HG03571 (cell line): ENCODE results near the gene ZCCHC7.

Source experiments
- ATAC-seq: cut with Tn5 transposase; IDR thresholded peaks from one replicate; pipeline ENCODE4 v1.9.1; 2021; ENCODE audit not compliant: unreplicated experiment

The ZCCHC7 gene

DNA sequence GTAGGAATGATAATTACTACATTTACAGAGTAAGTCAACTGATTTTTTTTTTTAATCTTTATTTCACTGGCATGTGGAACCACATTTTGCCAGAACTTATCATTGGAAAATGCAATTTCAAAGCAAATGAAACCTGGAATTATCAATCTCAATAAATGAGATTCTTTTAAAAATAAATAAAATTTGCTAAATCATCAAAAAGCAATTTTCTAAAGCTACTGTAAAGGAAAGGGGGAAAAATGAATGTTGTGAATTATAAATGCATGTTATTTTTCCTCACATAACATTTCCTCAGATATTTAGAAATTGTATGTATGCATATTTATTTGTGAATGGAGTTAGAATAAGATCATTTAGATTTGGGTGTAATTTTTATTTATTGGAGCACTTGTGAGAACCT, 212.2 kb downstream of the ZCCHC7 start:
- ATAC-seq: no peak

DNA sequence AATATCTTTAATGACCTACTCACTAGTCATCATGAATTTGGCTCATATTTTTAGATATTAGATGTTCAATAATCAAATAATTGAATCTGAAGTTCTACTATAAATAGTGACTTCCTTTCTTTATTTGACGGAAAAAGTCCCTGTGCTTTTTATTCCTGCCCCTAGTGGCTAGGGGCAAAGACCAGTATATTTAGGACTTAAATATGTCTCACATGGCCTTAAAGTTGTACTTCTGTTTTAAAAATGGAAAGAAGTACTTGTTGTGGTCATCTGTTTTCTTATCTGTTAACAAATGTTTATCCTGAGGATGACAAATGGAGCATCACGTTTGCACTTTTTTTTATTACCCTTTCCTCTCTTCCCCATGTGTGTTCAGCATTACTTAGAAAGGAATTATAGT, 212.9 kb downstream of the ZCCHC7 start:
- ATAC-seq: no peak

DNA sequence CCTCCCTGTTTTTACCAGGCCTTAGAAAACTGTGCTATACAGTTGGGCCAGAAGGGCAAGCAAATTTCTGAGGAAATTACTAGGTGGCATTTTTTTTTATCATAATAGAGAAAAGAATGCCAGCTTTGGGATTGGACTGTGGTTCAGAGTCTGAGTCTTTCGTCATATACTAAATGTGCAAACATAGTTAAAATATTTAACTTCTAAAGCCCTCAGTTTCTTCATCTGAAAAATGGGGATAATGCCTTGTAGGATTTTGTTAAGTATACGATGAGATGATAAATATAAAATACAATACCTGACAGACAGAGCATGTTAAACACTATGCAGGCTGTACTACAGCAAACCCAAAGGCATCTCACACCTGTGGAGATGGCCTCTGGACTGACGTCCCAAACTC, 214.9 kb downstream of the ZCCHC7 start:
- ATAC-seq: no peak

DNA sequence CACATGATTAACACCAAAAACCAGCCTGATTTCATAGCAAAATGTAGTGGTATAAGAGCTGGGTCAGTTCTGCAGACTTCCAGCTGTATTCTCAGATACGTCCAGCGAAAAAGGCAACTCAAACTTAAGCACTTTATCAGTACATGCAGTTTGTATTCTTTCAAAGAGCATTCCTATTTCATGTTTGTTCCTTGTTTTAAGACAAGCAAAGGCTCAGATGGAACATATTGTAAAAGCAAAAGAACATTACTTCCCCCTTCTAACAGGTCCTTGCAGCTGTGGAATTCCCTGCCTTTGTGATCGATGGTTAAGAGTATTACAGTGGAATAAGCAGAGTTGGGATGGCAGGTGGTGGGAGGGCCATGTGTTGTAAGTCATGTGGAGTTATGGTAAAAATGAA, 215.8 kb downstream of the ZCCHC7 start:
- no peak for ATAC-seq

DNA sequence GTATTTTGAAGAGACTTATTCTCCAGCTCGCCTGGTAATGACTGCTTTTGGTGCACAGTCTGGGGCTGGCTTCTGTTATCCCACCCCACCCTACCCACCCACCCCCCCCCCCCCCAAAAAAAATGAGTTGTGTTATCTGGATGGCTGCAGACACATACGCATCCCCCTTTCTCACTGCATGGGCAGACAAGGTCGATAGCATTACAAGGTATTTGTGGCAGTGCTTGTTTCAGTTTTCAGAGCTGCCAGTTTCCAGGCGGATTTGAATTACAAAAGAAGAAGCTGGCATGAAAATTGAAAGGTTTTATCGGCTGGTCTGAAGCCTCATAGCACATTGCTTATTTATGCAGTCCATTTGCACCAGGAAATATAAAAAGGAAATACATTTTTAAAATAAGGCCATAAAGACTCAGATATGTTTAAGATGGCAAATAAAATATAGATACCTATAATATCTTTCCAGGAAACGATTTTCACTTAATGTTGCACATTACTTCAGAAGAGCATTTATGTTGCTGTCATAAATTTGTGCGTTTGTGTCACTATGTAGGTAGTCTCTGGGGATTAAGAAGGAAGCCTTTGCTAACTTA, 217.0 kb downstream of the ZCCHC7 start:
- no peak for ATAC-seq

DNA sequence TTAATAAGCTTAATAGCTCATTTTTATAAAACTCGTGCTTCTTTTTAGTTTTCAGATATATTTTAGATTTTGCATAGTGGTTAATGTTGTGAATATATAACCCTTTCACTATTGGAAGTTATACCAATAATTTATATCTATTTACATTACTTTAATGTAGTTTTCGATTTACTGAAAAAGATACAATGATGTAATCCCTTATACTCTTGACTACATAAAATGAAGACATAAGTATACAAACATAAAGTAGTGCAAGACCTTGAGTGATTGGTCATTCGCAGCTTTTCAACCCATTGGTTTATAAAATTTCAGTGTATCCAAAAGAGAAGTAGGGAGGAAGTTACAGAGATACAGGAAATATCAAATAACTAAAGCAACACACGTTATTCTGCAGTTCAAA, 217.8 kb downstream of the ZCCHC7 start:
- ATAC-seq: no peak

DNA sequence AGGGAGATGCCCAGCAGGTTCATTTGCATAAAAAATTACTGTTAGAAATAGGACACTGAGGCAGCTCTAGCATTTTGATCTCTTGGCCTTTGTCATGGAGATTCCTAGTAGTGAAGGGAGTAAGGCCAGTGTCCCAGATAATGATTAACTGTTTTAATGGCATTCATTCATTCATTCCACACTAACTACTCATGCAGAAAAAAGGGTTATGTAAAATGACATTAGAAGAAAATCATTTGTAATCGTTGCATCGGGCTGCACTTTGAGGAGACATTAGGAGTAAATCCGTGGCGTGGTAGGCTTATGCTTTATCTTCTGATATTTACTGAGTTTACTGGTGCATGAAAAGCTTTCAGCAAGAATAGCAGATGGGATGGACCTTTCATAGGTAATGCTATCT, 219.5 kb downstream of the ZCCHC7 start:
- no peak for ATAC-seq

DNA sequence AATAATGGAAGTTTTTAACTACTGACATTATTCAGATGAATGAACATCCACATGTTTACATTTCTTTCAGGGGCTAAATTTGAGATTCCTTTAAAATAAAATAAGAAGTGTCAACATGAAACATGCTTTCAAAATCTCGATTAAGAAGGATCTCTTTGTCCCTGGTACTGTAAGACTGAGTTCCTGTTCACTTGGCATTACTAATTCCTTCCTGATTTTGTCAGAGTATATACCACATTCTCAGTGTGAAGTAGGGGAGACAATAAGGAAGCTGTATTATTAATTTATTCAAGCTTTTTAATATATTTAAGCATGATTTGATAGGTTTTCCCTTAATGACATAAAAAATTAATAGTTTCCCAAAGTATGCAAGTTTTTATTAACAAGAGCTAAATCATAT, 220.6 kb downstream of the ZCCHC7 start:
- no peak for ATAC-seq

DNA sequence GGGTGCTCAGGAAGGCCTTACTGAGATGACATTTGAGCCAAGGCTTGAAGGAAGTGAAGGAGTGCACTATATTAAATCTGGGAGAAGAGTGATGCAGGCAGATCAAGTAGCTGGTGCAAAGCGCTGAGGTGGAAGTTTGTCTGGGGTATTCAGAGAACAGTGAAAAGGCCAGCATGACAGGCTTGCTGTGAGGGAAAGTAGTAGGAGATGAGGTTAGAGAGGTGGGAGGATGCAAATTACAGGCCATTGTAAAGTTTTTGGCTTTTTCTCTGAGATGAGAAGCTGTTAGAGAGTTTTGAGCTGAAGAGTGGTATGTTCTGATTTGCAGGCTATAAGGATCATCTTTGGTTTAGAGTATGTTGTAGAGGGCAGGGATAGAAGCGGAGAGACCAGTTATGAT, 221.3 kb downstream of the ZCCHC7 start:
- ATAC-seq: no peak

DNA sequence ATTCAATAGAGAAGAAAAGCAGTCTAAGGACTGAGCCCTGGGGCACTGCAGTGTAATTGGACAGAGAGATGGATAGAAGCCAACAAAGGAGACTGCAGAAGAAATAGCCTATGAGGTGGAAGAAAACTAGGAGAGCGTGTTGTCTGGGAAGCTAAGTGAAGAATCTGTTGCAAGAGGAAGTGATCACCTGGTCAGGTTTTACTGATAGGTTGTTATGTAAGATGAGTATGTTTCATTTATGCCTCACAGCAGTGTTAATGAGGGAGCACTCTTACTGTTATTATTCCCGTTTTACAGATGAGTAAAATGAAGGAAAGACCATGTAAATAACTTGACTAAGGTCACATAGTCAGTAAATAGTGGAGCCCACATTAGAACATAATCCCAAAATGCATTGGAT, 222.1 kb downstream of the ZCCHC7 start:
- no peak for ATAC-seq

DNA sequence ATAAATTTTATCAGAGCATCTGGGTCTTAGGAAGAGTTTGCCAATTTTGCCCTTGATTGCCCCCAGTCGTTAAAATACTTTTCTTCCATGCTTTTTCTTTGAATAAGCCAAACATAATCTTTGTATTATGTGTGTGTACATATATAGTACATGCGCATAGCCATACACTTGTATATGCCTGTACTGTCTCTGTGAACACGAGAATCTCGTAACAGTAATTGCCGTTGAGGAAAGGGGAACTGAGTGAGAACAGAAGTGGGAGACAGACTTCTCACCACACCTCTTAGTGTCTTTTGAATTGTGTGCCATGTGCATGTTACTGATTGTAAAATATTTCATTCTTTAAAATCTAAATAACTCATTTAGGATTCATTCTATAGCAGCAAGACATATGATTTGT, 222.5 kb downstream of the ZCCHC7 start:
- no peak for ATAC-seq

DNA sequence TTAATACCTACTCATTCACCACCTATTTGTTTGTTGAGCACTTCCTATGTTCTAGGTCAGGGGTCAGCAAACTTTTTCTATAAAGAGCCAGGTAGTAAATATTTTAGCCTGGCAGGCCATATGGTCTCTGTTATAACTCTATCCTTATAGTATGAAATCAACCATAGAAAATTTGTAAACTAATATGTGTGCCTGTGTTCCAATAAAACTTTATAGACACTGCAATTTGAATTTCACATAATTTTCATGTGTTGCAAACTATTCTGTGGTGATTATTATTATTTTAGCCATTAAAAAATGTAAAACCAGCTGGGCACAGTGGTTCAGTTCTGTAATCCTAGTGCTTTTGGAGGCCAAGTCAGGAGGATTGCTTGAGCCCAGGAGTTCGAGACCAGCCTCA, 223.3 kb downstream of the ZCCHC7 start:
- ATAC-seq: no peak

DNA sequence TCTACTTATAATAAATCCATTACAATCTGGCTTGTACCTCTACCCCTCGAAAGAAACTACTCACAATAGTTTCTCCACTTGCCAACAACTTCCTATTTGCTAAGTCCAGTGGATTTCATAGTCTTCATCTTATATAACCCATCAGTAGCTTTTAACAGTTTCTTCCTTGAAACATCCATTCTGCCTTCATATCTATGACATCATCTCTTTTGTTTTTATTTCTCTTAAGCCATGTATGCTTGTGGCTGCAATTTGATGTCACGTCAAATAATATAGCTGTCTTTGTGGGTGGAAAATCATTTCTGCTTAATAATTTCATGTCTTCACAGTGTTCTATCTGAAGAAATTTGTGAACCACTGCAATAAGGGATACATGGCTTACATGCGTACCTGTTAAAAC, 224.7 kb downstream of the ZCCHC7 start:
- no peak for ATAC-seq

DNA sequence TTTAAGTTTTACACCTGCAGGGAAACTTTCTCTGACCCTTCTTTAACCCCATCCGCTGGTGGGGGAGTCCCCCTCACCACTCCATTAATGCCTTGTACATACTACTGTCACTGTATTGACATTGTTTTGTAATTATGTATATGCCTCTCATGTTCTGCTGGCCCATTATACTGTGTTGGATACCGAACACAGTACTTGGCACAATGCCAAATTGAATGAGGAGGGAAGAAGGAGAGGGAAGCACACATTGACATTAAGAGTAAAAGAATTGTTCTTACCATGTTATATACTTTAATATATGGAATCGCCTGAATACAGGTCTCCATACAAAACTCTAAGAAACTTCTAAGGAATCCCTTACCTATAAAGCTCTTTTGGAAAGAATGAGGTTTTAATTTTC, 228.5 kb downstream of the ZCCHC7 start:
- ATAC-seq: no peak

DNA sequence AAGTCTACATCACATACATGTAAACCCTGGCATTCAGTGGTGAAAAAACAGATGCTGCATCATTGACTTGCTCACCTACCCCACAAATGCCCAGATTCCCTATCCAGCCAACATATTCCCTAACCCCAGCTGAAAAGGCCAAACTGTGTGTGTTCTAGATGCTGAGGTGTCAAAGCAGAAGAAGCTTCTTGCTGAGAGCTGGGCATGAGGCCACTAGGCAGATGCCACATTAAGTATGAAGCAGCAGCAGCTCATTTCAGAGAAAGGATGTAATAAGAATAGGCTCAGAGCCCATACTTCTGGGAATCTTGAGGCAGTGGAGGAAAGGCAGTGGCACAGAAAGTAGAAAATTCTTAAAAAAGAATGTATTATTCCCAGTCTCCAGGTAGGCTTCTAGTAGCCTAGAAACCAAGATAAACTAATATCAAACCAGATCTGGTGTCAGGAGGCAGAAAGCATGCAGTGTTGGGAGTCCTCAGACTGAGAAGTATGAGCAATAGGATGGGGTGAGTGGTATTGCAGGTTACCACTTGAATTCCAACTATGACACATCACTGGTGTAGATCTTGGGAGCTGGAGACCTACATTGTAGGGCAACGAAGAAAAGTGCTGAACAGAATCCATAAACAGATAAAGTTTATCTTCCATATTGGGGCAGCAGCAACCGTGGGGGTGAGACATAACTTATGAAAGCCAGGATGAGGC, 230.3 kb downstream of the ZCCHC7 start:
- ATAC-seq: no peak

DNA sequence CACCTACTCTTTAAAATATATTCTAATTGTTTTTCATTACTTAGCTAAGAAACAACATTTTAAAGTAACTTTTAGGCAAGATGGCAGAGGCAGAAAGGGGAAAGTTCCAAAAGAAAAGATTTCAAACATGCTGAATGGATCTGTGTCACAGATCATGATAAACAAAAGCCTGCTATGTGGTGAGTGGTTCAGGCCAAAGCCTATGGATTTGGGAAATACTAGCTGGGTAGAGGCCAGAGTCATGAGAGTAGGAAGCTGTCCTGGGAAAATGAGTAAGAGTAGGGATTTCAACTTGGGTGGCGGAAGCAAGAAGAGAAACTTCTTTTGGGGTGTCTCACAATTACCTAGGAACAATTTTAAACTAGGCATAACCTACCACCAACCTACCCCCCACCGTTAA, 233.4 kb downstream of the ZCCHC7 start:
- ATAC-seq: no peak

DNA sequence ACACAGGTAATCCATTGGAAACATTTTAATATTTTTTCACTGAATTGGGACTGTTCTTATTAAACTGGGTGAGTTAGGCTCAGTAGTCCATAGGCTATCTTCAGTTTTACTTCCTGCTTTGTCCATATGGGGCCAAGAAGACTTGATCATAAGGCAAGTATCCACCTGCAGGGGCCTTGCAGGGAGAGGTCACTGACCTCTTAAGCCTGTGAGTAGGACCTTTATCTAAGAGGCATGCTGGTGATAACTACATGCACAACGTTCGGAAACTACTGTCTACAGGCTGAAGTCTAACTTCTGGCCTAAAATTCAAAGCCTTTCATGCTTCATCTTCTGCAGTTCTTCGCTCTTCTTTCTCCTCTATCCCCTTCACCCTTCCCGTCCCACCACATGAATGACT, 242.1 kb downstream of the ZCCHC7 start:
- ATAC-seq: no peak

DNA sequence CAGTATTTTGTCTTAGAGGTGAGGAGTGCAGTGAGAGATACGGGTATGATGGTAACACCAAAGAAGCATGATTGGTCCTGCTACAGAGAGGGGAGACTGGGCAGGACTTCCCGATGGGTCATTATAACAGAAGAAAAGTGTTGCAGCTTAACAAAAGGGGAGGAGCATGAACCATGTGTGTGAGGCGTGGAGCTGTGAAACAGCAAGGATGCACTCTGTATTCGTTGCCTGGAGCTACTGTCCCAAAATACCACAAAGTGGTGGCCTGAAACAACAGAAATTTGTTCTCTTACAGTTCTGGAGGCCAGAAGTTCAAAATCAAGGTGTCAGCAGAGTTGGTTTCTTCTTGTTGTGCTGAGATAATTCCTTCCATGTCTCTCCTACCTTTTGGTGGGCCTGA, 242.8 kb downstream of the ZCCHC7 start:
- ATAC-seq: no peak

DNA sequence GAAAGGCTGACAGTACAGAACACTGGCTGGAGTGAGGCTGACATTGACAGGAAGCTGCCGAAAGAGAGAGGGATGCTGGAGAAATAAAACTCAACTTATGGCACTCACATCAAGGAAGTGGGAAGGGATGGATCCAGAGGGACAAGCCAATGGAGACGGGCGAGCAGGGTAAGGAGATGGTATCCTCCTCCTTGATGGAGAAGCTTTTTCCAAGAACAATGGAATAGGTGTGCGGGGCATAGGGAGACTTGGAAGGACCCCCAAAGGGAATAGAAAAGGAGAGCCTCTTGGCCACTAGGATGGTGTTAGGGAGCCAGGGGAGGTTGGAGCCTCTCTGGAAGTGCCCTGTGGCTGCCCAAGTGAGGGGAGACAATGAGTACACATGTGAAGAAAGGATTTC, 243.8 kb downstream of the ZCCHC7 start:
- ATAC-seq: no peak

DNA sequence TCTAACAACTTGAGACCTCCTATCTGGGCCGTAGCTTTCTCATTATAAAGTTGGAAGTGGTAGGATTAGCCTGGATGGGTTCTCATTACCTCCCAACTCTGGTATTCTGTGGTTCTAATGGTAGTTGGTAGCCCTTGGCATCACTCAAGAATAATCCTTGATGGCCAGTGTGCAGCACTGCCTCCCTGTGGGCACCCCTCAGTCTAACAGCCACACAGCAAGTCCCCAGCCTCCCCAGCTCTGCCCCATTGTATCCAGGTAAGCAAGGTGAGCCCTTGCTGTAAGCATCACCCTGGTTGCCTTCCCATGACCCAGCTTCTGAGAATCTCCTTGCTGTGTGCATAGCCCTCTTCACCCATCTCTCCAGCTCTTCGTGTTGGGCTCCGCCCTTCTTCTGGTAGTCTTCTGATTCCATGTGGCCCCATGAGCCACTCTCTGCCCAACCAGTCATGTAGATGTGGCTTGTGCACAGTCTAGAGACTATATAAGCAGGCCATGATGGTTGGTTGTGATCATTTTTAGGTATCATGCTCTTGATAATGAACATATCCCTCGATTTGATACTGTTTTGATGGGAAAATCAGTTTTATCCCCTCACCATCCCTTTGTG, 244.5 kb downstream of the ZCCHC7 start:
- ATAC-seq: no peak

DNA sequence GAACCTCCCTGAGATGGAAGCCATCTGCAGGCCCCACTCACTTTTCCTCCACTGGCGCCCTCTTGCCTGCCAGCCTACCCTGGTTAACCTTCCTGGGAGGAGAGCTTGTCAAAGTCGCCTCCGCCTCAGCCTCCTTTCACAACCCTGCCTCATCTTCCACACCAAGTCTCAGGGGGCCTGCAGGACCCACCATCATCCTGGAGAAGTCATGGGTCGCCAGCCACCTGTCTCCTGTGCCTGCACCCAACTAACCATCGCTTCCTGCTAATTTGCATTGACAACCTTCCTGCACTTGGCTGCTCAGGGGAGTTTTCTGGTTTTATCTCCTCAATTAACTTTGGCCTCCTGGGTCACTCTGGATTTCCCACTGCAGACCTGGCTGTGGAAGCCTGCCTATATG, 249.3 kb downstream of the ZCCHC7 start:
- peak; percentile 38 for ATAC-seq

DNA sequence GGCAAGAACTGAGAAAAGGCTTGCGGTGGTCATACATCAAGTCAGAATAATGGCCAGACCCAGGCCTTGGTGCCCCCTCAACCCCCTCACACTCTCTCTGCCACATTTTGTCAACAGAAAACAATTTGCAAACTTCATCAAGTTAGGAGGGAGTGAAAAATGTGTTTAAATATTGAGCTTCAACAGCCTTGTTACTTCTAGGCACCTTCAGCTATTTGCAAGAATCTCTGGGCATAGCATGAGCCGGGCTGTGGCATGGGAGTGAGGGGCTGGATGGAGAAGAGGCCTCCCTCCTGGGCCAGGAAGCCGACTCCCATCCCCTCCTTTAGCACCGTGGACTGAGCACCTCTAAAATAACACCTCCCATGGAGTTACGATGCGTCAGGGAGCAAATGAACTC, 249.9 kb downstream of the ZCCHC7 start:
- no peak for ATAC-seq
